Mucosa of stomach (tissue), 1 donor: ENCODE data around the gene BBS1.
"Not testable (repeated sequence)": the region's sequence is repeated elsewhere in the genome, so short reads cannot be mapped to it uniquely, and the experiment has no call there.

ENCODE experiments used
- H3K27me3 ChIP-seq: one replicate; pipeline ENCODE4 v1.7.0; 2013; ENCODE audit warnings: mild to moderate bottlenecking, low read length; ENCODE audit not compliant: control insufficient read depth, insufficient read depth
- H3K36me3 ChIP-seq: one replicate; pipeline ENCODE4 v1.7.0; 2013; ENCODE audit warnings: low read length; ENCODE audit not compliant: control insufficient read depth, insufficient read depth
- H3K4me1 ChIP-seq: one replicate; pipeline ENCODE4 v1.7.0; 2013; ENCODE audit warnings: mild to moderate bottlenecking, low read length; ENCODE audit not compliant: control insufficient read depth, insufficient read depth
- H3K4me3 ChIP-seq: one replicate; pipeline ENCODE4 v1.7.0; 2013; ENCODE audit warnings: low read length
- H3K9ac ChIP-seq: one replicate; pipeline ENCODE4 v1.7.0; 2013; ENCODE audit warnings: mild to moderate bottlenecking, low read length, moderate library complexity
- H3K9me3 ChIP-seq: one replicate; pipeline ENCODE4 v1.7.0; 2013; ENCODE audit warnings: mild to moderate bottlenecking, low read length, moderate library complexity; ENCODE audit not compliant: control insufficient read depth
- donor health status: Pancreatic carcinoma.

Gene BBS1

GRCh38 chr11:66510271-66510989, at the start of gene BBS1:
BBS1 (plus strand) TSS chr11:66510635; CDS start chr11:66510660, 25 bp downstream.
- H3K4me3 ChIP-seq: peak within 1 kb of the TSS; percentile 97
- H3K4me1 ChIP-seq: peaks cover 9% of the 10 kb centered on the region
- H3K9ac ChIP-seq: peak within 1 kb of the TSS; percentile 84
- H3K9me3 ChIP-seq: no peaks in the 10 kb centered on the region
- no peaks in the 10 kb centered on the region for H3K36me3 ChIP-seq
- H3K27me3 ChIP-seq: no peaks in the 10 kb centered on the region

GRCh38 chr11:66462010-66462409, 48.4 kb upstream of the BBS1 start:
- no peak overlapping the region for H3K4me3 ChIP-seq
- H3K36me3 ChIP-seq: no peaks in the 10 kb centered on the region
- H3K27me3 ChIP-seq: no peaks in the 10 kb centered on the region
- H3K9ac ChIP-seq: no peak overlapping the region
- peaks cover 5% of the 10 kb centered on the region for H3K4me1 ChIP-seq
- H3K9me3 ChIP-seq: no peaks in the 10 kb centered on the region

DNA sequence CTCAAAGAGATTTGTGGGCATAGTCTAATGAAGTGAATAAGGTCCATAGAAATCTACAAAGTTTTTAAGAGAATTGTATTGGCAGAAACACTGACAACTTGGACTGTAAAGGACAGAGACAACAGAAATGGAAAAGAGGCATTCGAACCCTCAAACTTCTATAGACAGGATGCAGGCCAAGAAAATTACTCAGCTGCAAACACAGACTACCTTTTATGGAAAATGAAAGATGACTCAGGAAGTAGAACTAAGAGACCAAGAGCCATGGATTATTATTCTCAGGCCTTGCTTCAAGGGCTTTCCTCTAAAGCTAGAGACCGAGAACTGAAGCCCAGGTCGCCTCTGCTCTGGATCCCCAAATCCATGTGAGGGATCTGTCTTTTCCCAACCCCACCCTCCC, 47.5 kb upstream of the BBS1 start:
- Histone ChIP-seq H3K9ac (no peak overlapping the region), H3K4me1 (peaks cover 12% of the 10 kb centered on the region), H3K9me3 (no peaks in the 10 kb centered on the region), H3K27me3 (no peaks in the 10 kb centered on the region), H3K36me3 (no peaks in the 10 kb centered on the region), H3K4me3 (no peak overlapping the region)

DNA sequence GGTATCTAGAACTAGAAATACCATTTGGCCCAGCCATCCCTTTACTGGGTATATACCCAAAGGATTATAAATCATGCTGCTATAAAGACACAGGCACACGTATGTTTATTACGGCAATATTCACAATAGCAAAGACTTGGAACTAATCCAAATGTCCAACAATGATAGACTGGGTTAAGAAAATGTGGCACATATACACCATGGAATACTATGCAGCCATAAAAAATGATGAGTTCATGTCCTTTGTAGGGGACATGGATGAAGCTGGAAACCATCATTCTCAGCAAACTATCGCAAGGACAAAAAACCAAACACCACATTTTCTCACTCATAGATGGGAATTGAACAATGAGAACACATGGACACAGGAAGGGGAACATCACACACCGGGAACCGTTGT, 46.3 kb upstream of the BBS1 start:
- H3K9me3 ChIP-seq, H3K27me3 ChIP-seq, H3K36me3 ChIP-seq, H3K4me3 ChIP-seq, H3K9ac ChIP-seq: not testable (repeated sequence)
- peaks cover 15% of the 10 kb centered on the region for H3K4me1 ChIP-seq

- no peaks in the 10 kb centered on the region for H3K9me3 ChIP-seq
- peaks cover 15% of the 10 kb centered on the region for H3K4me1 ChIP-seq
- no peaks in the 10 kb centered on the region for H3K27me3 ChIP-seq
- no peak overlapping the region for H3K9ac ChIP-seq
- no peaks in the 10 kb centered on the region for H3K36me3 ChIP-seq
- no peak overlapping the region for H3K4me3 ChIP-seq
These were observed 45.5 kb upstream of the BBS1 start for GRCh38 chr11:66464916-66465315.

DNA sequence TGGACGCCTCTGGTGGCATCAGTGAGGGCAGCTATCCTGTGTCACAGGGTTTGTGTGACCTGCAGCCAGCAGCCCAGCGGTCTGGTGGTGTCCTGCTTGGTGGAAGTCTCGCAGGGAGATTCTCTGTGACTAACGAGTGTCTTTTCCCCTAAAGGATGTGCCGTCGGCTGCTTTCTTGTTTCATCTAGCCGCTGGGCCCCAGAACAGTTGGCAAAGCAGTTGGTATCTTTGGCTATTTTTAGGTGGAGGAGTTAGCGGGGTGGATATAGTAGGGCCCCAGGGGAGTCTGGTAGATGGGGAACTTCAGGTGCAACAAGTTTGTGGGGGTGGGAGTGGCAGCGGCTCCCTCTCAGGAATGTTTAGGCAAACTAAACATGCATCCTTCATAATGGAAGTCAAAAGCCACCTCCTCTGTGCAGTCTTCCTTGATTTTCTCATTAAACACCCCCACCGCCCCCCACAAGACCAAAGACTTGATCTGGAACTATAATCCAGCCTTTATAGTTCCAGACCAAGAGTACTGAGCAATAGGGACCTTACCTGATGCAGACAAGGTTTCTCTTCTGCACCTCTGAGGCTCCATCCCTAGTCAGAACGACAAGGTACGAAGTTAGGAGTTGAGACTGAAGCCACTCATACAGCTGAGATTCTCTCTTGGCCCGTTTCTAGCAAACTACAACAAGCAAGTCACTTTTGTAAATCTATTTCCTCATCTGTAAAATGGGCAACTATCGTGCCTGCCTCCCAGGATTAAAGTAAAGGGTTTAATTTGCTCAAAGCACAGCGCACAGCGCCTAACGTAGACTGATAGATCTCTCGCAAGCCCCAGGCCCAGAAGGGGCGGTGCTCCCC, 44.8 kb upstream of the BBS1 start:
- Histone ChIP-seq H3K9me3 (no peaks in the 10 kb centered on the region), H3K27me3 (no peaks in the 10 kb centered on the region), H3K4me3 (peak overlapping the region; percentile 27), H3K9ac (peak overlapping the region; percentile 55), H3K36me3 (no peaks in the 10 kb centered on the region), H3K4me1 (peaks cover 15% of the 10 kb centered on the region)

GRCh38 chr11:66466225-66467033, 44.0 kb upstream of the BBS1 start, which contains the start of gene PELI3:
PELI3 (plus strand) TSS chr11:66466905; CDS start chr11:66468129, 1,224 bp downstream.
- Histone ChIP-seq H3K36me3 (no peaks in the 10 kb centered on the region), H3K9me3 (no peaks in the 10 kb centered on the region), H3K27me3 (no peaks in the 10 kb centered on the region)

GRCh38 chr11:66467034-66467659, 43.3 kb upstream of the BBS1 start:
- peak overlapping the region; percentile 60 for H3K9ac ChIP-seq
- H3K4me3 ChIP-seq: peak overlapping the region; percentile 32
- no peaks in the 10 kb centered on the region for H3K36me3 ChIP-seq
- peaks cover 15% of the 10 kb centered on the region for H3K4me1 ChIP-seq
- no peaks in the 10 kb centered on the region for H3K27me3 ChIP-seq
- H3K9me3 ChIP-seq: no peaks in the 10 kb centered on the region

More at GRCh38 chr11:66466225-66467033, 44.0 kb upstream of the BBS1 start, which contains the start of gene PELI3:
- peaks cover 15% of the 10 kb centered on the region for H3K4me1 ChIP-seq
- H3K9ac ChIP-seq: peak within 1 kb of the TSS; percentile 60
- peak within 1 kb of the TSS; percentile 32 for H3K4me3 ChIP-seq

DNA sequence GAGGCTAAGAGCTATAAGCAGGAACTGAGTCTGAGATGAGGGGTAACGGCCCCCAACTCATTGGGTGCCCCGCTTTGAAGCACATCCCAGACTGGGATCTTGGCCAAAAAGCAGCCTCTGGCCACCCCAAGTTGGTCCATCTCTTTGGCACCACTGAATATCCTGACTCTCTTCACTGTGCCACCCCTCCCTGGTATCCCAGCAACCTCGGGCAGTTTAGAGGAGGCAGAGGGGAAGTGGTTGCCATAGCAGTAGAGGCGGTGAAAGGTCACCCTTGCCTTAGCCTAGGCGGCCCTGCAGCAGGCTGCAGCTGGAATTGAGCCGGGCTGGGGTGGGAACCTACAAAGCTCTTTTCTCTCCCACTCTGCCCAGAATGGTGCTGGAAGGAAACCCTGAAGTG, 42.7 kb upstream of the BBS1 start:
- Histone ChIP-seq H3K9ac (peak overlapping the region; percentile 60), H3K27me3 (no peaks in the 10 kb centered on the region), H3K4me1 (peaks cover 15% of the 10 kb centered on the region), H3K9me3 (no peaks in the 10 kb centered on the region), H3K4me3 (no peak overlapping the region), H3K36me3 (no peaks in the 10 kb centered on the region)

DNA sequence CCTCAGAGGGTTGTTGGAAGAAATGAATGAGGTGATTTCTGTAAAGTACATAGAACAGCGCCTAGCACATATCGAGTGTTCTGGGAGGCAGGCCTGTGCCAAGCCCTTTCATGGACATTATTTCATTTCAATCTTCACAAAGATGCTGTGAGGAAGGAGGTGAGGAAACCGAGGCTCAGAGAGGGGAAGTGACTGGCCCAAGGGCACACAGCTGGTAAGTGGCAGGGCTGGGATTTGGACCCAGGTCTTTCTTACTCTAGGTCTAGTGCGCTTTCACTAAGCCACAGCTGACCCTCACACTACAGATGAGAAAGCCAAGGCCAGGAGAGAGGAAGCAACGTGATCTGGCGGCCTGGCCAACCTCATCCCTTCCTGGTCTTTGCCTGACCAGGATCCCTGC, 41.7 kb upstream of the BBS1 start:
- H3K36me3 ChIP-seq: no peaks in the 10 kb centered on the region
- H3K4me1 ChIP-seq: peaks cover 15% of the 10 kb centered on the region
- no peak overlapping the region for H3K9ac ChIP-seq
- H3K9me3 ChIP-seq: no peaks in the 10 kb centered on the region
- no peaks in the 10 kb centered on the region for H3K27me3 ChIP-seq
- no peak overlapping the region for H3K4me3 ChIP-seq

- Histone ChIP-seq H3K9ac (no peak overlapping the region), H3K4me1 (peaks cover 15% of the 10 kb centered on the region), H3K4me3 (no peak overlapping the region), H3K9me3 (no peaks in the 10 kb centered on the region), H3K27me3 (no peaks in the 10 kb centered on the region), H3K36me3 (no peaks in the 10 kb centered on the region)
These were observed 41.0 kb upstream of the BBS1 start for GRCh38 chr11:66469441-66469840.
